HepG2 (cell line): ENCODE results near the gene ACADVL. TPM values are rescaled to one million over a fixed set of nuclear protein-coding genes. Genes with fewer than 3 reads are reported as not detected.

Experiments
- CEBPZ ChIP-seq: IDR thresholded peaks from 2 replicates; pipeline ENCODE4 v1.6.1; 2012; ENCODE audit warnings: low read length, improper control_type of control experiment
- DZIP1 ChIP-seq: sonication (generic); formaldehyde crosslinking; IDR thresholded peaks from 2 replicates; pipeline ENCODE4 v1.5.0; 2020; ENCODE audit warnings: mild to moderate bottlenecking, missing genetic modification reagents
- ETS1 ChIP-seq: sonication (generic); formaldehyde crosslinking; IDR thresholded peaks from 2 replicates; pipeline ENCODE4 v1.4.0; 2020; ENCODE audit warnings: missing genetic modification reagents
- HNRNPUL1 ChIP-seq: fragments of 200-400 bp; formaldehyde crosslinking; IDR thresholded peaks from 2 replicates; pipeline ENCODE4 v1.6.1; 2017; ENCODE audit warnings: low read depth, mild to moderate bottlenecking, low read length, moderate library complexity
- PAXIP1 ChIP-seq: sonication (generic); formaldehyde crosslinking; conservative IDR thresholded peaks from 2 replicates; pipeline ENCODE4 v1.4.0; 2020; ENCODE audit warnings: mild to moderate bottlenecking, missing genetic modification reagents, moderate library complexity
- SOX6 ChIP-seq, 2 experiments: fragments of 450-650 bp in 1 of 2; sonication (generic) in 1 of 2; formaldehyde crosslinking in 1 of 2; IDR thresholded peaks; 2 replicates each; pipeline versions ENCODE4 v1.4.0 to v1.6.1; 2017 to 2020; ENCODE audit warnings: antibody characterized with exemption in 1 of 2, mild to moderate bottlenecking in 1 of 2, missing genetic modification reagents in 1 of 2
- ZBTB4 ChIP-seq: sonication (generic); formaldehyde crosslinking; IDR thresholded peaks from 2 replicates; pipeline ENCODE4 v1.4.0; 2020; ENCODE audit warnings: missing genetic modification reagents, mild to moderate bottlenecking, borderline replicate concordance
- ZNF276 ChIP-seq: sonication (generic); formaldehyde crosslinking; IDR thresholded peaks from 2 replicates; pipeline ENCODE4 v1.4.0; 2020; ENCODE audit warnings: mild to moderate bottlenecking, low read depth, missing genetic modification reagents
- ZNF343 ChIP-seq: sonication (generic); formaldehyde crosslinking; IDR thresholded peaks from 2 replicates; pipeline ENCODE4 v1.4.0; 2020; ENCODE audit warnings: mild to moderate bottlenecking, missing genetic modification reagents
- polyA plus RNA-seq, 8 experiments: library from polyadenylated mRNA; depleted of rRNA in 3 of 8; stranded (reverse) in 7 of 8; unstranded in 1 of 8; fragments of >200 nt; fragmentation: Illumina TruSeq in 4 of 8; extraction: Trizol in 4 of 8; gene quantifications; 2 replicates each; pipeline versions ENCODE4 v1.2.1 to v1.2.3, GENCODE V29; 2011 to 2016; ENCODE audit warnings: low read depth in 4 of 8, missing spikeins in 1 of 8, mixed read lengths in 1 of 8; ENCODE audit not compliant: insufficient read depth in 1 of 8
- total RNA-seq, 5 experiments: library from RNA; depleted of rRNA; stranded (reverse); fragments of >200 nt; fragmentation: Illumina TruSeq; extraction: Trizol; gene quantifications; 2 replicates each; pipeline ENCODE4 v1.2.3, GENCODE V29; 2016; ENCODE audit warnings: low read depth in 1 of 5

Gene ACADVL
- total and polyA plus RNA-seq, 2 of the 13 experiments (the other 11 are each of a cell fraction or from before 2014, with no cell fraction given) = 219 to 412 TPM

- no peak for TF ChIP-seq ZBTB4 (CRISPR knock-in tag)
- no peak; the same call in 1 of the 2 replicates for TF ChIP-seq ZNF276
- TF ChIP-seq SOX6 (IDR thresholded peaks at IDR 0.05) = no peak
- TF ChIP-seq SOX6 (CRISPR knock-in tag; IDR thresholded peaks at IDR 0.05) = peak; percentile 52
- no peak for TF ChIP-seq ETS1 (CRISPR knock-in tag)
- no peak for TF ChIP-seq HNRNPUL1
- TF ChIP-seq DZIP1 (CRISPR knock-in tag) = 0 out of 2 replicates have a peak, but pooled peaks have one; percentile 43
- TF ChIP-seq CEBPZ = no peak
- TF ChIP-seq ZNF343 (CRISPR knock-in tag) = no peak
- peak; percentile 49; the same call in 1 of the 2 replicates for TF ChIP-seq PAXIP1
Observed at GRCh38 chr17:7242717-7243452, 23.1 kb downstream of the ACADVL start (continued).
